Caco-2 (cell line): ENCODE measurements around the gene PGC. TPM values are rescaled to one million over a fixed set of nuclear protein-coding genes. Genes with fewer than 3 reads are reported as not detected.

Experiments used
- BruUV-seq: library from RNA; stranded (reverse); fragments of 400-500 nt; replicated peaks from 2 replicates; lab custom pipeline; 2021; lab: Mats Ljungman, UMichigan
- CTCF ChIA-PET: fragments of 300-600 bp; sonication (Branson Sonifier 250); formaldehyde crosslinking; loops from one replicate; lab custom pipeline; 2022; ENCODE audit warnings: antibody characterized with exemption; lab: Charles Lee
- POLR2A ChIA-PET: fragments of 300-600 bp; sonication (Branson Sonifier 250); formaldehyde crosslinking; loops from one replicate; lab custom pipeline; 2022; ENCODE audit warnings: antibody characterized with exemption; lab: Charles Lee
- DNase-seq, 2 experiments: peaks; one replicate each; pipeline versions ENCODE4 v3.0.0 to v3.0.0-alpha.2; 2020 to 2022
- H3K27me3 ChIP-seq: replicated peaks from 2 replicates; pipeline ENCODE4 v1.6.0; 2011; ENCODE audit warnings: low read length; ENCODE audit not compliant: control insufficient read depth, insufficient read depth
- H3K36me3 ChIP-seq: 2 replicates; pipeline ENCODE4 v1.5.1; 2011; ENCODE audit warnings: low read length; ENCODE audit not compliant: control insufficient read depth, insufficient read depth
- H3K4me1 ChIP-seq: fragments of 250-450 bp; sonication (Bioruptor Pico); 2 replicates; pipeline ENCODE4 v1.5.1; 2020; ENCODE audit warnings: mild to moderate bottlenecking
- H3K4me3 ChIP-seq: 2 replicates; pipeline ENCODE4 v1.5.1; 2011; ENCODE audit warnings: low read depth, mild to moderate bottlenecking, control low read depth, low read length
- H3K9me3 ChIP-seq: fragments of 250-450 bp; sonication (Bioruptor Pico); 2 replicates; pipeline ENCODE4 v1.5.1; 2020; ENCODE audit warnings: mild to moderate bottlenecking, moderate library complexity
- H3K27ac Mint-ChIP-seq: one replicate; pipeline ENCODE4 v1.8.0; 2022; ENCODE audit warnings: mixed read lengths; ENCODE audit not compliant: unreplicated experiment
- H3K27me3 Mint-ChIP-seq: one replicate; pipeline ENCODE4 v1.8.0; 2022; ENCODE audit warnings: mixed read lengths; ENCODE audit not compliant: insufficient read depth, unreplicated experiment
- H3K36me3 Mint-ChIP-seq: one replicate; pipeline ENCODE4 v1.8.0; 2022; ENCODE audit warnings: mild to moderate bottlenecking, mixed read lengths; ENCODE audit not compliant: insufficient read depth, unreplicated experiment
- H3K4me1 Mint-ChIP-seq: one replicate; pipeline ENCODE4 v1.8.0; 2022; ENCODE audit warnings: low read depth, mixed read lengths; ENCODE audit not compliant: unreplicated experiment
- H3K4me3 Mint-ChIP-seq: one replicate; pipeline ENCODE4 v1.8.0; 2022; ENCODE audit warnings: mild to moderate bottlenecking, moderate library complexity, mixed read lengths; ENCODE audit not compliant: unreplicated experiment
- H3K9me3 Mint-ChIP-seq: one replicate; pipeline ENCODE4 v1.8.0; 2022; ENCODE audit warnings: mixed read lengths; ENCODE audit not compliant: unreplicated experiment
- CTCF ChIP-seq, 2 experiments: fragments of 200-600 bp in 1 of 2; IDR thresholded peaks; 1 replicate in 1 of 2; 2 replicates in 1 of 2; pipeline versions ENCODE4 v1.5.1 to v1.8.0; 2011 to 2022; ENCODE audit warnings: antibody characterized with exemption in 1 of 2, control low read depth in 1 of 2, inconsistent platforms in 1 of 2, low read depth in 1 of 2, low read length in 1 of 2, mild to moderate bottlenecking in 1 of 2, moderate library complexity in 1 of 2; ENCODE audit not compliant: insufficient read depth in 1 of 2, severe bottlenecking in 1 of 2, unreplicated experiment in 1 of 2
- intact Hi-C: fragments of 100-400 bp; cut with micrococcal nuclease; formaldehyde crosslinking; loops from one replicate; pipeline ENCODE4 v1.10.0; 2022; ENCODE audit not compliant: unreplicated experiment
- total RNA-seq: library from RNA; stranded (reverse); gene quantifications from 2 replicates; pipeline ENCODE4 v1.2.3, GENCODE V29; 2022

The PGC gene
- total RNA-seq, 1 experiment from 2014 or later, result 12.2 TPM

- DNase-seq, result no peak
- Histone ChIP-seq H3K9me3 (no peaks in the 10 kb centered on the region), H3K4me3 (no peak overlapping the region), H3K4me1 (peaks cover 20% of the 10 kb centered on the region), H3K27me3 (no peaks in the 10 kb centered on the region), H3K36me3 (no peaks in the 10 kb centered on the region)
- ChIA-PET CTCF (interaction anchor here (1.5 kb wide), 1 partner anchor 328 kb away, joined by 3 read pairs; no protein-coding TSS in a partner anchor), POLR2A (no interaction called here)
- no peaks in the 10 kb centered on the region for H3K36me3 Mint-ChIP-seq
- H3K27me3 Mint-ChIP-seq, result no peaks in the 10 kb centered on the region
- TF ChIP-seq CTCF (IDR thresholded peaks at IDR 0.05; ENCODE audit: insufficient read depth in 1 of 2, low read depth in 1 of 2, low read length in 1 of 2, severe bottlenecking in 1 of 2, unreplicated experiment in 1 of 2), result no peak
- peaks cover 15% of the 10 kb centered on the region for H3K4me1 Mint-ChIP-seq
- no TSS peak for BruUV-seq
- no peak overlapping the region for H3K4me3 Mint-ChIP-seq
- intact Hi-C loops, result no loop called here
- H3K9me3 Mint-ChIP-seq, result no peaks in the 10 kb centered on the region
- H3K27ac Mint-ChIP-seq, result no peak overlapping the region
Observed at GRCh38 chr6:41695825-41696224, 51.4 kb downstream of the PGC start.

- no peak overlapping the region for H3K4me3 Mint-ChIP-seq
Observed at GRCh38 chr6:41694815-41695526, 52.2 kb downstream of the PGC start.

More at GRCh38 chr6:41694815-41695526, 52.2 kb downstream of the PGC start:
- peaks cover 15% of the 10 kb centered on the region for H3K4me1 Mint-ChIP-seq
- BruUV-seq, result no TSS peak
- no peaks in the 10 kb centered on the region for H3K36me3 Mint-ChIP-seq
- no peaks in the 10 kb centered on the region for H3K27me3 ChIP-seq
- TF ChIP-seq CTCF (IDR thresholded peaks at IDR 0.05; ENCODE audit: insufficient read depth in 1 of 2, low read depth in 1 of 2, low read length in 1 of 2, severe bottlenecking in 1 of 2, unreplicated experiment in 1 of 2), result no peak
- ChIA-PET CTCF (interaction anchor here (1.2 kb wide), 1 partner anchor 328 kb away, joined by 3 read pairs; no protein-coding TSS in a partner anchor), POLR2A (no interaction called here)
- H3K36me3 ChIP-seq, result no peaks in the 10 kb centered on the region
- no peaks in the 10 kb centered on the region for H3K9me3 ChIP-seq
- DNase-seq, result no peak
- no peaks in the 10 kb centered on the region for H3K27me3 Mint-ChIP-seq
- peaks cover 21% of the 10 kb centered on the region for H3K4me1 ChIP-seq
- no peak overlapping the region for H3K27ac Mint-ChIP-seq
- no peaks in the 10 kb centered on the region for H3K9me3 Mint-ChIP-seq
- intact Hi-C loops, result no loop called here
- H3K4me3 ChIP-seq, result no peak overlapping the region
